Measurements from ENCODE around the gene SETD4.
"Not testable (repeated sequence)": the region's sequence is repeated elsewhere in the genome, so short reads cannot be mapped to it uniquely, and the experiment has no call there.

The SETD4 gene
- 13.0 to 25.4 reads per million in 2 donors for total RNA-seq

- peak; percentile 90 for DNase-seq
These were observed at the start of gene SETD4 for GRCh38 chr21:36060159-36060921. Gene SETD4, minus strand, starts transcription at chr21:36060526. Its CDS starts 1,638 bp downstream, at chr21:36058888.

- DNase-seq: no peak
These were observed 49.5 kb upstream of the SETD4 start for GRCh38 chr21:36109868-36110267.

- no peak for DNase-seq
These were observed 45.1 kb upstream of the SETD4 start for GRCh38 chr21:36105327-36105842.

- peak; percentile 18 for DNase-seq
These were observed 44.3 kb upstream of the SETD4 start for GRCh38 chr21:36104317-36105300.

GRCh38 chr21:36103434-36103833 is 43.1 kb upstream of the SETD4 start:
- no peak for DNase-seq

GRCh38 chr21:36100971-36101641 is 40.8 kb upstream of the SETD4 start:
- DNase-seq: no peak

GRCh38 chr21:36099695-36100211 is 39.4 kb upstream of the SETD4 start:
- DNase-seq: not testable (repeated sequence)

GRCh38 chr21:36099000-36099399 is 38.7 kb upstream of the SETD4 start:
- DNase-seq: no peak

- no peak for DNase-seq
These were observed 37.8 kb upstream of the SETD4 start for GRCh38 chr21:36098182-36098532.

GRCh38 chr21:36097427-36098181 is 37.3 kb upstream of the SETD4 start:
- no peak for DNase-seq

- no peak for DNase-seq
These were observed 36.3 kb upstream of the SETD4 start for GRCh38 chr21:36096398-36097290.

GRCh38 chr21:36093512-36093911 is 33.2 kb upstream of the SETD4 start:
- DNase-seq: no peak

GRCh38 chr21:36092681-36093080 is 32.4 kb upstream of the SETD4 start:
- no peak for DNase-seq

GRCh38 chr21:36089946-36090345 is 29.6 kb upstream of the SETD4 start:
- no peak for DNase-seq

- DNase-seq: no peak
These were observed 27.2 kb upstream of the SETD4 start for GRCh38 chr21:36087362-36088138.

- DNase-seq: no peak
These were observed 21.9 kb upstream of the SETD4 start for GRCh38 chr21:36082237-36082664.

GRCh38 chr21:36080386-36080785 is 20.1 kb upstream of the SETD4 start:
- no peak for DNase-seq

- DNase-seq: no peak
These were observed 19.3 kb upstream of the SETD4 start for GRCh38 chr21:36079671-36080070.

- no peak for DNase-seq
These were observed 18.8 kb upstream of the SETD4 start for GRCh38 chr21:36079010-36079649.

Measured in T-helper 9 cell (primary cell).